ENCODE results near the gene RBPJ. TPM values are rescaled to one million over a fixed set of nuclear protein-coding genes. Genes with fewer than 3 reads are reported as not detected.

The RBPJ gene
- total RNA-seq, 2 experiments from 2014 or later: 39.9 to 61.1 TPM

DNA sequence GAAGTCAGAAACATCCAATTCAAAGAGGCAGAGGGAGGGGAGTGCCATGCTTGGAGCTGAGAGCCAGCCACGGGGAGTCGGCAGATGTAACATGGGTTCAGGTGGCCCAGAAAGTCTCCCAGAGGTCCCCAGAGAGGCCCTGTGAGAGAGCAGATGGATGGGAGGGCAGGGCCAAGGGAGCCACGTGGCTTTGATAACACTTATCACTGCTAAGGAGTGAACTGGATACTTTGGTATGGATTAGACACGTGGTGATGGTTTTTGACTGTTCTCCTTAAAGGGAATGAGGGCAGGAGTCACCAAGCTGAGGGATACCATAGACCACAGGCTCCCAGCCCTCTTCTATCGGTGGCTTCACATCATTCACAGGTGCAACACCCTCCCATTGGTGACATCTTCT, 155.7 kb downstream of the RBPJ start:
- H3K27ac ChIP-seq (ENCODE audit: low read depth, low read length, poor library complexity, severe bottlenecking): no peak overlapping the region
- no peaks in the 10 kb centered on the region for H3K9me2 ChIP-seq (ENCODE audit: insufficient read depth, low read length)
- no peaks in the 10 kb centered on the region for H4K20me1 ChIP-seq (ENCODE audit: insufficient read depth, low read length)
- no peak overlapping the region for H3K4me2 ChIP-seq (ENCODE audit: low read length)
- H3K4me1 ChIP-seq (ENCODE audit: insufficient read depth, low read length, poor library complexity, severe bottlenecking): no peaks in the 10 kb centered on the region
- no peaks in the 10 kb centered on the region for H3K9me3 ChIP-seq (ENCODE audit: low read length)
- TF ChIP-seq, protein P1, sequence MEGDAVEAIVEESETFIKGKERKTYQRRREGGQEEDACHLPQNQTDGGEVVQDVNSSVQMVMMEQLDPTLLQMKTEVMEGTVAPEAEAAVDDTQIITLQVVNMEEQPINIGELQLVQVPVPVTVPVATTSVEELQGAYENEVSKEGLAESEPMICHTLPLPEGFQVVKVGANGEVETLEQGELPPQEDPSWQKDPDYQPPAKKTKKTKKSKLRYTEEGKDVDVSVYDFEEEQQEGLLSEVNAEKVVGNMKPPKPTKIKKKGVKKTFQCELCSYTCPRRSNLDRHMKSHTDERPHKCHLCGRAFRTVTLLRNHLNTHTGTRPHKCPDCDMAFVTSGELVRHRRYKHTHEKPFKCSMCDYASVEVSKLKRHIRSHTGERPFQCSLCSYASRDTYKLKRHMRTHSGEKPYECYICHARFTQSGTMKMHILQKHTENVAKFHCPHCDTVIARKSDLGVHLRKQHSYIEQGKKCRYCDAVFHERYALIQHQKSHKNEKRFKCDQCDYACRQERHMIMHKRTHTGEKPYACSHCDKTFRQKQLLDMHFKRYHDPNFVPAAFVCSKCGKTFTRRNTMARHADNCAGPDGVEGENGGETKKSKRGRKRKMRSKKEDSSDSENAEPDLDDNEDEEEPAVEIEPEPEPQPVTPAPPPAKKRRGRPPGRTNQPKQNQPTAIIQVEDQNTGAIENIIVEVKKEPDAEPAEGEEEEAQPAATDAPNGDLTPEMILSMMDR (conservative IDR thresholded peaks at IDR 0.05; ENCODE audit: low read length): no peak
- TF ChIP-seq EZH2phosphoT487 (IDR thresholded peaks at IDR 0.05; ENCODE audit: borderline replicate concordance, low read depth, low read length): no peak
- intact Hi-C loops (cut with micrococcal nuclease; ENCODE audit: unreplicated experiment): no loop called here
- CTCF ChIA-PET (ENCODE audit: unreplicated experiment): no interaction called here
- H3K36me3 ChIP-seq (ENCODE audit: insufficient read depth, low read length): no peaks in the 10 kb centered on the region
- no peak overlapping the region for H2AFZ ChIP-seq (ENCODE audit: low read length)
- H3K79me2 ChIP-seq (ENCODE audit: insufficient read depth, low read depth, low read length): no peaks in the 10 kb centered on the region
- no TSS peak for BruUV-seq (replicated peaks)
- no peak for DNase-seq (ENCODE audit: low spot score)
- H3K4me3 ChIP-seq (ENCODE audit: low read depth, low read length, poor library complexity, severe bottlenecking): no peak overlapping the region
- POLR2A ChIA-PET: interaction anchor here (1.2 kb wide), 1 partner anchor 9 kb away, joined by 3 read pairs; no protein-coding TSS in a partner anchor

DNA sequence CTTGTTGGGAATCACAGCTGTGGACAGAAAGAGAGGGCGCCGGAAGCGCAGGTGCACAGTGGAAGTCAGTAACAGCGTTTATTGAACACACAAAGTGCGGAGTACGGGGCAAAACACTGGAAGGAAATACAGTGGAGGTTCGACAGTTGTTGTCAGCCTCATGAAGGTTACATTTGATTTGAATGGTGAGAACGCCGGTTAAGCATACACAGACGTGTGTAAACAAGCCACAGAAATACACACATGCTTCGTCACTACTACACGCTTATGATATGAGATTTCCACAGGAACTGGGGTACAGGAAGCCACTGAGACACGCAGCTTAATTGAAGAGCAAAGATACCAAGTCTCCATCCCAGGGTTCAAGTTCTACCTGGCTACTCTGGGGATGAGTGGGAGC, 157.5 kb downstream of the RBPJ start:
- Histone ChIP-seq H3K9me2 (ENCODE audit: insufficient read depth, low read length) (no peaks in the 10 kb centered on the region), H3K9me3 (ENCODE audit: low read length) (no peaks in the 10 kb centered on the region), H3K4me1 (ENCODE audit: insufficient read depth, low read length, poor library complexity, severe bottlenecking) (no peaks in the 10 kb centered on the region), H3K4me3 (ENCODE audit: low read depth, low read length, poor library complexity, severe bottlenecking) (no peak overlapping the region), H3K27ac (ENCODE audit: low read depth, low read length, poor library complexity, severe bottlenecking) (no peak overlapping the region), H2AFZ (ENCODE audit: low read length) (no peak overlapping the region), H3K4me2 (ENCODE audit: low read length) (no peak overlapping the region), H3K79me2 (ENCODE audit: insufficient read depth, low read depth, low read length) (no peaks in the 10 kb centered on the region), H3K36me3 (ENCODE audit: insufficient read depth, low read length) (no peaks in the 10 kb centered on the region), H4K20me1 (ENCODE audit: insufficient read depth, low read length) (no peaks in the 10 kb centered on the region)
- intact Hi-C loops (cut with micrococcal nuclease; ENCODE audit: unreplicated experiment): no loop called here
- ChIA-PET CTCF (ENCODE audit: unreplicated experiment) (no interaction called here), POLR2A (no interaction called here)
- DNase-seq (ENCODE audit: low spot score): no peak
- TF ChIP-seq, protein P1 (conservative IDR thresholded peaks at IDR 0.05; ENCODE audit: low read length): no peak
- no peak for TF ChIP-seq EZH2phosphoT487 (IDR thresholded peaks at IDR 0.05; ENCODE audit: borderline replicate concordance, low read depth, low read length)
- BruUV-seq (replicated peaks): no TSS peak

DNA sequence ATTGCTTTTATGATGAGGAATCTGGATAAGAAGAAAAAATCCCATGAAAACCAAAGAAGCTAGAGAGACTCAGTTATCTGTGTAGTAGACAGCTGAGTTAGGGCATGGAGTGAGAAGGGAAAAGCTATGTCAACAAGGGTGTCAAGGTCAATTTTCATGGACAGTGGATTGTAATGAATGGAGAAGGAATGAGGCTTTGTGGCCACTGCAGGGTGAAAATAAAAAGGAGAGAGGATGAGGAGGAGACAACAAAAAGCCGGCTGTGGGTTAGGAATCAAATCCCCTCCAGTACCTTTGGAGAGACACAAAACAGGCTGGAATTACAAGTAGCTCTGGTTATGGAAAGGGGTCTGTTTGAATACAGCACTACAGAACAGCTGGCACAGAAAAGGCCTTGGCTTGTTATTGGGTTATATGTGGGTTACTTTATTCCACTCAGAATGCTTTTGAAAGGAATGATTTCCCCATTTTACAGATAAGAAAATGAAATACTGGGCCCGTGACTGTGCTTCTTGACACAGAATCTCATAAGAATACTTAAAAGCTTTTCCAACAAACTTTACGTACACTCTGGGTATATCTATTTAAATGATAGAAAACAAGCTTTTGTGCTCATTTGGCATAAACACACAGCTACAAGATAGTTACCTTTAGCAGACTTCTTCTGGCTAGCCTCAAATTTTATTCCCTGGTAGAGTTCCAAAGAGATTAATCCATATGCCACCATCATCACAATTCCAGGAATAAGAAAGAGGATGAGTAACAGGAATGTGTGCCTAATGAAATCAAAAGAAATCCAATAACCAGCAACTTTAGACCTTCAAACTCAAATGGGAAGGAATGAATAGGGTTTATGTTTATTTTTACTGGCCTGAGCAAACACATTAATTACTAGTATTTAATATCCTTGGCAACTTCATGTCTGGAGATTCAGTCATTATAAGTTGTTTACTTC, 162.0 kb downstream of the RBPJ start:
- Histone ChIP-seq H3K79me2 (ENCODE audit: insufficient read depth, low read depth, low read length) (no peaks in the 10 kb centered on the region), H3K4me3 (ENCODE audit: low read depth, low read length, poor library complexity, severe bottlenecking) (no peak overlapping the region), H3K27ac (ENCODE audit: low read depth, low read length, poor library complexity, severe bottlenecking) (no peak overlapping the region), H3K9me3 (ENCODE audit: low read length) (no peaks in the 10 kb centered on the region), H3K9me2 (ENCODE audit: insufficient read depth, low read length) (no peaks in the 10 kb centered on the region), H4K20me1 (ENCODE audit: insufficient read depth, low read length) (no peaks in the 10 kb centered on the region), H3K36me3 (ENCODE audit: insufficient read depth, low read length) (no peaks in the 10 kb centered on the region), H2AFZ (ENCODE audit: low read length) (no peak overlapping the region), H3K4me2 (ENCODE audit: low read length) (no peak overlapping the region), H3K4me1 (ENCODE audit: insufficient read depth, low read length, poor library complexity, severe bottlenecking) (no peaks in the 10 kb centered on the region)
- CTCF ChIA-PET (ENCODE audit: unreplicated experiment): no interaction called here
- intact Hi-C loops (cut with micrococcal nuclease; ENCODE audit: unreplicated experiment): no loop called here
- POLR2A ChIA-PET: interaction anchor here (0.5 to 1.1 kb wide), 6 partner anchors 20 to 1024 kb away, joined by 3 to 4 read pairs (median 4); no protein-coding TSS in a partner anchor
- BruUV-seq (replicated peaks): no TSS peak
- no peak for DNase-seq (ENCODE audit: low spot score)
- TF ChIP-seq EZH2phosphoT487 (IDR thresholded peaks at IDR 0.05; ENCODE audit: borderline replicate concordance, low read depth, low read length): no peak
- TF ChIP-seq, protein P1 (conservative IDR thresholded peaks at IDR 0.05; ENCODE audit: low read length): no peak
